ENCODE results near the gene NEDD4L.

GRCh38 chr18:58166278-58166844 is 122.3 kb downstream of the NEDD4L start:
- TF ChIP-seq, protein P1, sequence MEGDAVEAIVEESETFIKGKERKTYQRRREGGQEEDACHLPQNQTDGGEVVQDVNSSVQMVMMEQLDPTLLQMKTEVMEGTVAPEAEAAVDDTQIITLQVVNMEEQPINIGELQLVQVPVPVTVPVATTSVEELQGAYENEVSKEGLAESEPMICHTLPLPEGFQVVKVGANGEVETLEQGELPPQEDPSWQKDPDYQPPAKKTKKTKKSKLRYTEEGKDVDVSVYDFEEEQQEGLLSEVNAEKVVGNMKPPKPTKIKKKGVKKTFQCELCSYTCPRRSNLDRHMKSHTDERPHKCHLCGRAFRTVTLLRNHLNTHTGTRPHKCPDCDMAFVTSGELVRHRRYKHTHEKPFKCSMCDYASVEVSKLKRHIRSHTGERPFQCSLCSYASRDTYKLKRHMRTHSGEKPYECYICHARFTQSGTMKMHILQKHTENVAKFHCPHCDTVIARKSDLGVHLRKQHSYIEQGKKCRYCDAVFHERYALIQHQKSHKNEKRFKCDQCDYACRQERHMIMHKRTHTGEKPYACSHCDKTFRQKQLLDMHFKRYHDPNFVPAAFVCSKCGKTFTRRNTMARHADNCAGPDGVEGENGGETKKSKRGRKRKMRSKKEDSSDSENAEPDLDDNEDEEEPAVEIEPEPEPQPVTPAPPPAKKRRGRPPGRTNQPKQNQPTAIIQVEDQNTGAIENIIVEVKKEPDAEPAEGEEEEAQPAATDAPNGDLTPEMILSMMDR (conservative IDR thresholded peaks at IDR 0.05), result no peak
- TF ChIP-seq EZH2 (IDR thresholded peaks at IDR 0.05; ENCODE audit: low read depth), result no peak

Measured in PC-9 (cell line).